Panc1 (cell line): ENCODE measurements around the gene SCO2. TPM values are rescaled to one million over a fixed set of nuclear protein-coding genes. Genes with fewer than 3 reads are reported as not detected.

Source experiments
- ATAC-seq: fragments of 200-7000 bp; cut with Tn5 transposase; 2 replicates; pipeline ENCODE4 v1.9.1; 2020; ENCODE audit warnings: mild to moderate bottlenecking, moderate library complexity
- BruUV-seq: library from RNA; stranded (reverse); fragments of 400-500 nt; replicated peaks from 2 replicates; lab custom pipeline; 2021; lab: Mats Ljungman, UMichigan
- CTCF ChIA-PET: fragments of 300-600 bp; sonication (Branson Sonifier 250); formaldehyde crosslinking; loops from one replicate; lab custom pipeline; 2022; ENCODE audit warnings: antibody characterized with exemption; lab: Charles Lee
- POLR2A ChIA-PET: fragments of 300-600 bp; sonication (Branson Sonifier 250); formaldehyde crosslinking; loops from one replicate; lab custom pipeline; 2022; ENCODE audit warnings: antibody characterized with exemption; lab: Charles Lee
- DNase-seq: peaks from one replicate; pipeline ENCODE4 v3.0.0-alpha.2; 2010; ENCODE audit warnings: low read depth, low spot score
- H3K27ac ChIP-seq: 2 replicates; pipeline ENCODE4 v1.5.1; 2011; ENCODE audit warnings: mild to moderate bottlenecking, low read length, inconsistent platforms
- H3K27me3 ChIP-seq: fragments of 200-500 bp; sonication (Bioruptor generic); 2 replicates; pipeline ENCODE4 v1.6.0; 2014; ENCODE audit warnings: low read length, inconsistent platforms; ENCODE audit not compliant: control insufficient read depth, insufficient read depth
- H3K36me3 ChIP-seq: fragments of 200-500 bp; sonication (Bioruptor generic); 2 replicates; pipeline ENCODE4 v1.5.1; 2014; ENCODE audit warnings: inconsistent platforms, mild to moderate bottlenecking, low read length, moderate library complexity; ENCODE audit not compliant: control insufficient read depth, insufficient read depth
- H3K4me1 ChIP-seq: 2 replicates; pipeline ENCODE4 v1.5.1; 2011; ENCODE audit warnings: inconsistent platforms, mild to moderate bottlenecking, low read length, moderate library complexity; ENCODE audit not compliant: control insufficient read depth, insufficient read depth
- H3K4me3 ChIP-seq, 2 experiments: 2 replicates each; pipeline ENCODE4 v1.5.1; 2011 to 2012; ENCODE audit warnings: low read depth in 2 of 2, low read length in 2 of 2, mild to moderate bottlenecking in 2 of 2, inconsistent platforms in 1 of 2, moderate library complexity in 1 of 2
- H3K9me3 ChIP-seq: fragments of 200-500 bp; sonication (Bioruptor generic); 2 replicates; pipeline ENCODE4 v1.5.1; 2014; ENCODE audit warnings: low read depth, mild to moderate bottlenecking, inconsistent platforms, low read length, moderate library complexity; ENCODE audit not compliant: control insufficient read depth, insufficient read depth
- CTCF ChIP-seq: fragments of 450-650 bp; IDR thresholded peaks from 2 replicates; pipeline ENCODE4 v1.5.1; 2017; ENCODE audit warnings: mild to moderate bottlenecking
- POLR2AphosphoS5 ChIP-seq: IDR thresholded peaks from 2 replicates; pipeline ENCODE4 v1.6.1; 2012; ENCODE audit warnings: mild to moderate bottlenecking, low read depth, low read length, moderate library complexity
- REST ChIP-seq, 2 experiments: IDR thresholded peaks; 2 replicates each; pipeline ENCODE4 v1.6.1; 2011 to 2012; ENCODE audit warnings: low read depth in 2 of 2, control low read depth in 1 of 2, low read length in 1 of 2, mild to moderate bottlenecking in 1 of 2, moderate library complexity in 1 of 2; ENCODE audit not compliant: insufficient read depth in 1 of 2
- SIN3A ChIP-seq: IDR thresholded peaks from 2 replicates; pipeline ENCODE4 v1.6.1; 2012; ENCODE audit warnings: low read depth, mild to moderate bottlenecking, low read length, moderate library complexity, borderline replicate concordance; ENCODE audit not compliant: insufficient read depth
- TCF7L2 ChIP-seq: IDR thresholded peaks from 2 replicates; pipeline ENCODE4 v1.6.1; 2011; ENCODE audit warnings: mild to moderate bottlenecking, low read depth, low read length, inconsistent platforms
- in situ Hi-C: cut with HindIII; loops from 2 replicates; pipeline ENCODE4 v1.10.0; 2016; ENCODE audit warnings: low sequenced_read_pairs, low pct_unique_long_range_greater_than_20kb
- intact Hi-C: fragments of 100-400 bp; cut with micrococcal nuclease; formaldehyde crosslinking; loops from one replicate; pipeline ENCODE4 v1.10.0; 2022; ENCODE audit not compliant: unreplicated experiment
- total RNA-seq: library from RNA; stranded (reverse); gene quantifications from one replicate; pipeline ENCODE4 v1.2.1, GENCODE V29; 2021; ENCODE audit not compliant: unreplicated experiment

SCO2 gene
- total RNA-seq, 1 experiment from 2014 or later, result 14.2 TPM

GRCh38 chr22:50573491-50574382, 48.3 kb upstream of the SCO2 start:
- TF ChIP-seq CTCF, result no peak
- no peak for TF ChIP-seq TCF7L2
- no peak for TF ChIP-seq REST (IDR thresholded peaks at IDR 0.05; ENCODE audit: insufficient read depth in 1 of 2, low read depth in 2 of 2, low read length in 1 of 2)
- no peak for TF ChIP-seq POLR2AphosphoS5
- no peak for TF ChIP-seq SIN3A
- no peak for ATAC-seq
- intact Hi-C loops, result no loop called here
- no peaks in the 10 kb centered on the region for H3K4me1 ChIP-seq
- no peaks in the 10 kb centered on the region for H3K36me3 ChIP-seq
- in situ Hi-C loops, result no loop called here
- no peak overlapping the region for H3K4me3 ChIP-seq
- no peak overlapping the region for H3K27ac ChIP-seq
- H3K27me3 ChIP-seq, result no peaks in the 10 kb centered on the region
- DNase-seq, result no peak
- POLR2A ChIA-PET, result no interaction called here
- no peaks in the 10 kb centered on the region for H3K9me3 ChIP-seq
- no TSS peak for BruUV-seq
- CTCF ChIA-PET, result interaction anchor here (0.7 kb wide), 1 partner anchor 63 kb away, joined by 3 read pairs; no protein-coding TSS in a partner anchor

- BruUV-seq, result no TSS peak
- Histone ChIP-seq H3K4me3 (no peak overlapping the region), H3K27ac (no peak overlapping the region), H3K9me3 (no peaks in the 10 kb centered on the region), H3K27me3 (no peaks in the 10 kb centered on the region), H3K4me1 (no peaks in the 10 kb centered on the region), H3K36me3 (no peaks in the 10 kb centered on the region)
- in situ Hi-C loops, result no loop called here
- intact Hi-C loops, result no loop called here
- no peak for TF ChIP-seq REST (IDR thresholded peaks at IDR 0.05; ENCODE audit: insufficient read depth in 1 of 2, low read depth in 2 of 2, low read length in 1 of 2)
- no peak for TF ChIP-seq SIN3A
- no peak for TF ChIP-seq POLR2AphosphoS5
- no peak for TF ChIP-seq TCF7L2
- TF ChIP-seq CTCF, result no peak
- POLR2A ChIA-PET, result no interaction called here
- no peak for DNase-seq
- no peak for ATAC-seq
- CTCF ChIA-PET, result interaction anchor here (0.5 kb wide), 1 partner anchor 59 kb away, joined by 3 read pairs; no protein-coding TSS in a partner anchor
Observed at GRCh38 chr22:50572965-50573364, 47.6 kb upstream of the SCO2 start.
